Cerebellar cortex (tissue), 1 donor: ENCODE data around the gene CILP2.
A peak's percentile ranks its signal among the peaks of the same experiment; 100 is the strongest.

Experiments
- DNase-seq: peaks from one replicate; pipeline ENCODE4 v3.0.0-alpha.2; 2015; ENCODE audit warnings: low spot score

CILP2 gene

GRCh38 chr19:19538061-19538784 is at the start of gene CILP2:
Gene CILP2 (plus strand): TSS chr19:19538265. CDS start chr19:19538350, 85 bp downstream.
- no peak for DNase-seq

- DNase-seq, result peak; percentile 90
Measured at GRCh38 chr19:19488875-19489690, 49.0 kb upstream of the CILP2 start.

- no peak for DNase-seq
Measured at GRCh38 chr19:19489804-19490204, 48.3 kb upstream of the CILP2 start.

GRCh38 chr19:19490214-19490968 is 47.7 kb upstream of the CILP2 start:
- DNase-seq, result peak; percentile 87

GRCh38 chr19:19491321-19492025 is 46.6 kb upstream of the CILP2 start:
- DNase-seq, result no peak

- no peak for DNase-seq
Measured at GRCh38 chr19:19492026-19492610, 45.9 kb upstream of the CILP2 start.

- peak; percentile 35 for DNase-seq
Measured at GRCh38 chr19:19493841-19494546, 44.1 kb upstream of the CILP2 start.

GRCh38 chr19:19495614-19496603 is 42.2 kb upstream of the CILP2 start:
- DNase-seq, result no peak

GRCh38 chr19:19498255-19498991 is 39.6 kb upstream of the CILP2 start:
- no peak for DNase-seq

GRCh38 chr19:19499272-19499995 is 38.6 kb upstream of the CILP2 start:
- DNase-seq, result no peak

GRCh38 chr19:19500975-19501644 is 37.0 kb upstream of the CILP2 start:
- no peak for DNase-seq

GRCh38 chr19:19501798-19502197 is 36.3 kb upstream of the CILP2 start:
- DNase-seq, result no peak

- DNase-seq, result no peak
Measured at GRCh38 chr19:19502281-19502680, 35.8 kb upstream of the CILP2 start.

GRCh38 chr19:19502808-19503602 is 35.1 kb upstream of the CILP2 start:
- DNase-seq, result no peak

GRCh38 chr19:19504754-19505668 is 33.1 kb upstream of the CILP2 start:
- DNase-seq, result no peak
